Hematopoietic multipotent progenitor cell treated with erythropoietin and hydrocortisone succinate and interleukin-3 and kit ligand, for 4 days (in vitro differentiated cells): ENCODE measurements around the gene SOX2.

Experiments used
- DNase-seq: peaks from one replicate; pipeline ENCODE4 v3.0.0-alpha.2; 2015

The SOX2 gene

GRCh38 chr3:181705086-181705480 is 6.6 kb upstream of the SOX2 start:
- DNase-seq, result no peak

DNA sequence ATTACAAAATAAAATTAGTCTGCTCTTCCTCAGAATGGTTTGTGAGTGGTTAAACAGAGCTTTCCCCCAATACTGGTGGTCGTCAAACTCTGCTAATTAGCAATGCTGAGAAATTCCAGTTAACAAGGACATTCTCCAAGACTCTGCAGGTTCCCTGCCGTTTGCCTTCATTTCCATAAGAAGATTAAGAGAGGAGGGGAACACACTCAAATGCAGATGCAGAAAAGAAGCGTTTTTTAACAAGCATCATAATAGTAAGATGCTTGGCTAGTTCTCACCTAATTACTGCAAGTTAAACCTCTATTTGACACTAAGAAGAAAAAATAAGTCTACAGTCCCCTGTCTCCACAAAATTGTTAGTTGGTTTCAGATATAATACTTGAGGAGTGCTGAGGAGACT is 3.7 kb upstream of the SOX2 start:
- DNase-seq, result no peak

GRCh38 chr3:181709537-181710279 is 2.0 kb upstream of the SOX2 start:
- peak; percentile 78 for DNase-seq

DNA sequence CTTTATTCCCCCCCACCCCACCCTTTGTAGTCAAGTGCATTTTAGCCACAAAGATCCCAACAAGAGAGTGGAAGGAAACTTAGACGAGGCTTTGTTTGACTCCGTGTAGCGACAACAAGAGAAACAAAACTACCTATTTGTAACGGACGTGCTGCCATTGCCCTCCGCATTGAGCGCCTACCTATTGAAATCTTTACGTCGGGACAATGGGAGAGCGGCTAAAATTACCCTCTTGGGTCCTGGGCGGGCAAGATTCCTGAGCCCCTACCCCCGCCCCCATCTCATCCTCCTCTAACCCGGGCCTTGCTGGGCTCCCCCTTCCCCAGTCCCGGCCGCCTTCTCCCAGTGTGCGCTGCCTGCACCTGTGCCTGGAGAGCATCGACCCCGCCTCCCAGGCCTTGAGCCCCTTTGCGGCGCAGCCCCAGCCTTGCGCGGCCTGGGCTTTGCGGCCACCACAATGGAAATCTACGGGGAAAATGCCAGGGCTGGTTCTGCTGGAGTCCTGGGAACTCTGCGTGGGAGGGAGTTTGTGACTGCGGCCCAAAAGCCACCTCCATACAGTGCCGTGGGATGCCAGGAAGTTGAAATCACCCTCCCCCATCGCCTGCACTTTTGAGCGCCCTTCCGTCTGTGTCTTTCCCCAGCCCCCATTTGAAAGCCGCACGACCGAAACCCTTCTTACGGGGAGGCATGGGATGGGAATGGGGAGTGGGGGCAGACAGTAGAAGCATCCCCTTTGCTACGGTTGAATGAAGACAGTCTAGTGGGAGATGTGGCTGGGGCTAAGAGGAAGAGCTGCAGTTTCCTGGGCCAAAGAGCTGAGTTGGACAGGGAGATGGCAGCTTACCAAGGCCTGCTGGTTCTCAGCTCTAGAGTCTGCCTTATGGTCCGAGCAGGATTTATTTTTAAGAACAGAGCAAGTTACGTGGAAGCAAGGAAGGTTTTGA is 1.1 kb upstream of the SOX2 start:
- no peak for DNase-seq

DNA sequence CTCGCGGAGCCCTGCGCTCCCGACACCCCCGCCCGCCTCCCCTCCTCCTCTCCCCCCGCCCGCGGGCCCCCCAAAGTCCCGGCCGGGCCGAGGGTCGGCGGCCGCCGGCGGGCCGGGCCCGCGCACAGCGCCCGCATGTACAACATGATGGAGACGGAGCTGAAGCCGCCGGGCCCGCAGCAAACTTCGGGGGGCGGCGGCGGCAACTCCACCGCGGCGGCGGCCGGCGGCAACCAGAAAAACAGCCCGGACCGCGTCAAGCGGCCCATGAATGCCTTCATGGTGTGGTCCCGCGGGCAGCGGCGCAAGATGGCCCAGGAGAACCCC is 464 bp downstream of the SOX2 start:
- no peak for DNase-seq

GRCh38 chr3:181712553-181713279 is 991 bp downstream of the SOX2 start:
- DNase-seq, result peak; percentile 41

DNA sequence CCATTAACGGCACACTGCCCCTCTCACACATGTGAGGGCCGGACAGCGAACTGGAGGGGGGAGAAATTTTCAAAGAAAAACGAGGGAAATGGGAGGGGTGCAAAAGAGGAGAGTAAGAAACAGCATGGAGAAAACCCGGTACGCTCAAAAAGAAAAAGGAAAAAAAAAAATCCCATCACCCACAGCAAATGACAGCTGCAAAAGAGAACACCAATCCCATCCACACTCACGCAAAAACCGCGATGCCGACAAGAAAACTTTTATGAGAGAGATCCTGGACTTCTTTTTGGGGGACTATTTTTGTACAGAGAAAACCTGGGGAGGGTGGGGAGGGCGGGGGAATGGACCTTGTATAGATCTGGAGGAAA is 1.5 kb downstream of the SOX2 start:
- no peak for DNase-seq

DNA sequence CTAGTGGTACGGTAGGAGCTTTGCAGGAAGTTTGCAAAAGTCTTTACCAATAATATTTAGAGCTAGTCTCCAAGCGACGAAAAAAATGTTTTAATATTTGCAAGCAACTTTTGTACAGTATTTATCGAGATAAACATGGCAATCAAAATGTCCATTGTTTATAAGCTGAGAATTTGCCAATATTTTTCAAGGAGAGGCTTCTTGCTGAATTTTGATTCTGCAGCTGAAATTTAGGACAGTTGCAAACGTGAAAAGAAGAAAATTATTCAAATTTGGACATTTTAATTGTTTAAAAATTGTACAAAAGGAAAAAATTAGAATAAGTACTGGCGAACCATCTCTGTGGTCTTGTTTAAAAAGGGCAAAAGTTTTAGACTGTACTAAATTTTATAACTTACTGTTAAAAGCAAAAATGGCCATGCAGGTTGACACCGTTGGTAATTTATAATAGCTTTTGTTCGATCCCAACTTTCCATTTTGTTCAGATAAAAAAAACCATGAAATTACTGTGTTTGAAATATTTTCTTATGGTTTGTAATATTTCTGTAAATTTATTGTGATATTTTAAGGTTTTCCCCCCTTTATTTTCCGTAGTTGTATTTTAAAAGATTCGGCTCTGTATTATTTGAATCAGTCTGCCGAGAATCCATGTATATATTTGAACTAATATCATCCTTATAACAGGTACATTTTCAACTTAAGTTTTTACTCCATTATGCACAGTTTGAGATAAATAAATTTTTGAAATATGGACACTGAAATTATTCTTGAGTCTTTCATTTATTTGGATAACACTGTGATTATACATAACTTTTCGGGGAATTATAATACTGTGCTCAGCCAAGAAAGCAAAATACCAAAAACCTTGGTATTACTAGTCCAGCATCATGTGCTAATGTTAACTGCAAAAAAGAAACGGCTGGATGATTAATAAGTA is 2.2 kb downstream of the SOX2 start:
- no peak for DNase-seq

DNA sequence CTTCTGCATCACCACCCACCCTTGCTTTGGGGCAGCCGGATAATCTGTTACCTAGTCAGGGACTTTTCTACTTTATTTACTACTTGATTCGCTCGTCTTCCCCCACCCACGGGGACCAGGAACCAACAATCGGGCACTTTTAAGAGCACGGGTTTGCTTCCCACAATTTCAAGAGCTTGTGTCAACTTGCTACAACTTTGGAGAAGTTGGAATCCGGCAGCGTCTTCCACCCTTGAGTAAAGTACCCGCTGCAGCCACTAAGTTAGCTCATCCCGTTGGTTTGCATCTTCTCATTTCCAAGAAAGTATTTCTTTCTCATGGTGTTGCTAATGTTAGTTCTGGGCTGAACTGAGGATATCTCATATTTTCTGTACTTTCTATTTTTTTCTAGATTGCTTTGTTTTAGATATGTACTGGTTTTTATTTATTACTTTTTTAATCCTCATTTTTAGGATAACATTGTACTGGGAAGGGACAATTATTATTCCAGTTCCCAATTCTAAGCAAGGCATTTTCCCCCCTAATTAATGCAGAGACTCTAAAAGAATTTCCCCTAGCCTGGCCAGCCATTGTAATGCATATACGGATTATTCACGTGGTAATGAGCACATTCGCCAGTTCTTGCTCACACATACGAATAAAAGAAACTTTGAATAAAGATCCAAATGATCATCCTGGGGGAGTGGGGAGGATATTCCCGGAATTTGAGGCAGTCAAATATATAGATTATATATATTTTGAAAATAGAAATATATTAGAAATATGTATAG is 4.0 kb downstream of the SOX2 start:
- DNase-seq, result no peak

- DNase-seq, result no peak
Measured at GRCh38 chr3:181716966-181717365, 5.2 kb downstream of the SOX2 start.

GRCh38 chr3:181717549-181718171 is 5.9 kb downstream of the SOX2 start:
- DNase-seq, result no peak

DNA sequence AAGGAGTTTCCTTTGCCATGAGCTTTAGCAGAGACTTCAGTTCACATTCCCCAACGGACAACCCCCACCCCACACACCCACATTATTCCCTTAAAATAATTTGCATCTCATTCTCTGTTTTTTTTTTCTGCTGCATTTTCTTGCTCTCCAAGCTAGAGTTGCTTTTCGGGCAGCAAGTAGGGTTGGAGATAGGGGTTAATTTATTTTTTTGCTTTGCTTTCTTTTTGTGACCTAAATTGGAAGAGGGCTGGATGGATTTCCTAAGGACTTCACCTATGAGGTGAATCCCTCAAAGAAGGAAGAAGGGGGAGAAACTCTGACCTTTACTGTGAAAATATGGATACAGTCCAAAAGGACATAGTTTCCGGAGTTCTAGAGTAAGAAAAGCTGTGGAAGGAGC is 6.6 kb downstream of the SOX2 start:
- no peak for DNase-seq

DNA sequence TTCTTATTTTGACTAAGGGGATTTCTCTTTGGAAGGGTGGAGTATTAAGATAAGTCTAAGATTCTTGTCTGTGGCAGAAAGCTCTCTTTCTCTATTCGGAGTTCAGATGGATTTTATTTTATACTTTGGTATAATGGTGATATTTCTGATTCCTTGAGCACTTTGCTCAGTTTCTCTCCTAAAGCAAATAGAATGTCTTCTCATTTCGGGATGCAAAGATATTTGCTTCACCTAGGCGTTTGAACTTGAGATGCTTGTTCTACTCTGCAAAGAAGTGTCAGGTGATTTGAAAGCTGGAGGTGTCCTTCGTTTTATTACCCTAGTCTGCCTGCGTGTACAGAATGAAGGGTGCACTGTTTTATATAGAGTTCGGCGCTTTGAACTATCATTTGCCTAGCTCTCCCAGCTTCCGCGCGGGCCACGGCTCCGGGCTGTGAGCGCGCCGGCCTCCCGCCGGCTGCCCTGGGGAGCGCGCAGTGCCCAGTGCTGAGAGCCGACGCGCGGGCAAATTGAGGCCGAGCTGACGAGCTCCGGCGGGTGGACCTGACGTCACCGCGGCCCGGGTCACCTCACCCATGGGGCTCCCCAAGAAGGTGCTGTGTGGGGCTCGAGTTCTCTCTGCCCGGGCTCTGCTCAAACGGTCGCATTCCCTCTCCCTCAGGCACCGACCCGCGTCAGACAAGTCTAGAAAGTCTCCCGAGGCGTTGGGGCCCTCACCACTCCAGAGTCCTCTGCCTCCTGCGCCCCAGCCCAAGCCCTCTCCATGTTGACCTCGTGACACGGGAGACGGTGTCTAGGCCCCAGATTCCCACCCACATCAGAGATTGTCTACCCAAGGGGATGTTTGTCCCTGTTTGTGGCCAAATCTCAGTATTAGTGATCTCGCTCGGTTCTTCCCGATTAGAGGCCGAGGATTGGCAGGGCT is 7.5 kb downstream of the SOX2 start:
- no peak for DNase-seq

GRCh38 chr3:181719991-181720680 is 8.4 kb downstream of the SOX2 start:
- DNase-seq, result no peak

GRCh38 chr3:181721046-181721875 is 9.5 kb downstream of the SOX2 start:
- DNase-seq, result no peak

- no peak for DNase-seq
Measured at GRCh38 chr3:181722156-181722555, 10.4 kb downstream of the SOX2 start.

GRCh38 chr3:181722766-181723425 is 11.2 kb downstream of the SOX2 start:
- DNase-seq, result no peak

DNA sequence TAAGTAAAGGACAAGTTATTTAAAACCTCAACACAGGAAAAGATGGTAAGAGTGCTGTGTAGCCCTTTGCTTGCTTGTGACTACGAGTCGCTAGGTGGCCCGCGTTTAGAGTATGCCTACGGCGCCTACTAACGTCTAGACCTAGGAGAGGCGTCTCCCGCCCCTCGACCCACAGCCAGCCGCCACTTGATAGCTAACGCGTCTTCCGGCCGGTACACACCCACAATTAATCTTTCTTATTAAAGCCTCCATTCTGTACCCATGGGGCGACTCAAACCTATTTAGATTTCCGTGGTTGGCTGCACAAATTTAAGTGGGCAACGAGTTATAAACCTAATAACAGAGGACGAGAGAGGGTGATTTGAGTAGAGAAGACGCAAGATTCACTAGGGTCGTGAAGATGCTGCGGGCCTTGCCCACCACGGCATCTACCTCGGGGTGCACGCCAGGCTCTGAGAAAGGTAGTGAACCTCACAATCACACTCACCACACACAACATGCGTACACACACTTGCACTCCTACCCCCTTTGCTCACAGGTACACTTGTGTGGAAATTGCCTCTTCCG is 12.0 kb downstream of the SOX2 start:
- DNase-seq, result no peak
